KMS-11 (cell line): ENCODE measurements around the gene ARHGEF28.

Experiments used
- H2AFZ ChIP-seq: fragments of 200-600 bp; sonication (generic); 2 replicates; pipeline ENCODE4 v1.6.1; 2016; ENCODE audit warnings: antibody characterized with exemption, mixed run types, low read depth
- H3K27ac ChIP-seq: fragments of 200-600 bp; sonication (generic); 2 replicates; pipeline ENCODE4 v1.6.1; 2016; ENCODE audit warnings: mild to moderate bottlenecking, mixed run types
- H3K27me3 ChIP-seq: fragments of 200-600 bp; sonication (generic); 2 replicates; pipeline ENCODE4 v1.6.1; 2017; ENCODE audit warnings: mild to moderate bottlenecking, low read depth, mixed run types, moderate library complexity; ENCODE audit not compliant: insufficient read depth
- H3K36me3 ChIP-seq: fragments of 200-600 bp; sonication (generic); 2 replicates; pipeline ENCODE4 v1.6.1; 2017; ENCODE audit warnings: mild to moderate bottlenecking, mixed run types; ENCODE audit not compliant: insufficient read depth
- H3K4me1 ChIP-seq: fragments of 200-600 bp; sonication (generic); 2 replicates; pipeline ENCODE4 v1.6.1; 2016; ENCODE audit warnings: mild to moderate bottlenecking, low read depth, mixed run types; ENCODE audit not compliant: poor library complexity, severe bottlenecking
- H3K4me2 ChIP-seq: fragments of 200-600 bp; sonication (generic); 2 replicates; pipeline ENCODE4 v1.7.0; 2016; ENCODE audit warnings: mild to moderate bottlenecking, mixed run types
- H3K4me3 ChIP-seq: fragments of 200-600 bp; sonication (generic); IDR thresholded peaks from 2 replicates; pipeline ENCODE4 v1.6.1; 2017; ENCODE audit warnings: low read depth, low read length, mixed read lengths; ENCODE audit not compliant: insufficient read depth
- H3K79me2 ChIP-seq: fragments of 200-600 bp; sonication (generic); 2 replicates; pipeline ENCODE4 v1.6.1; 2016; ENCODE audit warnings: low read depth, mixed run types; ENCODE audit not compliant: insufficient read depth
- H3K9ac ChIP-seq: fragments of 200-600 bp; sonication (generic); 2 replicates; pipeline ENCODE4 v1.6.1; 2016; ENCODE audit warnings: mild to moderate bottlenecking, mixed run types
- H4K20me1 ChIP-seq: fragments of 200-600 bp; sonication (generic); 2 replicates; pipeline ENCODE4 v1.6.1; 2016; ENCODE audit warnings: mild to moderate bottlenecking, mixed run types; ENCODE audit not compliant: insufficient read depth
- TF ChIP-seq, protein P1 (sequence below): fragments of 200-600 bp; sonication (generic); conservative IDR thresholded peaks from 2 replicates; pipeline ENCODE4 v1.6.1; 2017; ENCODE audit warnings: low read depth, mild to moderate bottlenecking, antibody characterized with exemption, low read length, moderate library complexity, mixed read lengths

ARHGEF28 gene

DNA sequence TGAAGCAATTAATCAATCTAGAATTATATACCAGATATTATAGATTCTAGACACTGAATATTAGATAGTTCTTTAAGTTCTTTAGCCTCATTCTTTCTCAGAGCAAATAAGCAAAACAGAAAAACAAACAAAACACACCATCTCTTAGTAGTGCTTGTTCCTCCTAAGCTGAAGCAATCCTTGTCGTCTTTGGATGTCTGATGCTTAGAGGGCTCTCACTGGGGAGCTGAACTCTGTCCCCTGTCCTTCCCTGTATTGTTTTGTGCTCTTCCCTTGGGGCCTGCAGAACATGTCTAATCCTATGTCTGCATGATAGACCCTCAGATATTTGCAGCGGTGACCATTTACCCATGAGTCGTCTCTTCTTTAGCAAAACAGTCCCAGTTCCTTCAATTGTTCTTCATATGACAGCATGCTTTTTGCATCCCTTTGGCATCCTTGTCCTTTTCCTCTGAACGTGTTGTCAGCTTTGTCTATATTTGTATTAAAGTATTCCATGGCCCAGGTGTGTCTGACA lies 114.3 kb downstream of the ARHGEF28 start:
- H3K4me1 ChIP-seq: no peaks in the 10 kb centered on the region
- H3K27me3 ChIP-seq: no peaks in the 10 kb centered on the region
- H3K27ac ChIP-seq: no peak overlapping the region
- H3K9ac ChIP-seq: no peak overlapping the region
- H3K36me3 ChIP-seq: no peaks in the 10 kb centered on the region
- no peak overlapping the region for H3K4me2 ChIP-seq
- H3K4me3 ChIP-seq: no peak overlapping the region
- H2AFZ ChIP-seq: no peak overlapping the region
- TF ChIP-seq, protein P1, sequence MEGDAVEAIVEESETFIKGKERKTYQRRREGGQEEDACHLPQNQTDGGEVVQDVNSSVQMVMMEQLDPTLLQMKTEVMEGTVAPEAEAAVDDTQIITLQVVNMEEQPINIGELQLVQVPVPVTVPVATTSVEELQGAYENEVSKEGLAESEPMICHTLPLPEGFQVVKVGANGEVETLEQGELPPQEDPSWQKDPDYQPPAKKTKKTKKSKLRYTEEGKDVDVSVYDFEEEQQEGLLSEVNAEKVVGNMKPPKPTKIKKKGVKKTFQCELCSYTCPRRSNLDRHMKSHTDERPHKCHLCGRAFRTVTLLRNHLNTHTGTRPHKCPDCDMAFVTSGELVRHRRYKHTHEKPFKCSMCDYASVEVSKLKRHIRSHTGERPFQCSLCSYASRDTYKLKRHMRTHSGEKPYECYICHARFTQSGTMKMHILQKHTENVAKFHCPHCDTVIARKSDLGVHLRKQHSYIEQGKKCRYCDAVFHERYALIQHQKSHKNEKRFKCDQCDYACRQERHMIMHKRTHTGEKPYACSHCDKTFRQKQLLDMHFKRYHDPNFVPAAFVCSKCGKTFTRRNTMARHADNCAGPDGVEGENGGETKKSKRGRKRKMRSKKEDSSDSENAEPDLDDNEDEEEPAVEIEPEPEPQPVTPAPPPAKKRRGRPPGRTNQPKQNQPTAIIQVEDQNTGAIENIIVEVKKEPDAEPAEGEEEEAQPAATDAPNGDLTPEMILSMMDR: no peak
- no peaks in the 10 kb centered on the region for H4K20me1 ChIP-seq
- H3K79me2 ChIP-seq: no peaks in the 10 kb centered on the region

DNA sequence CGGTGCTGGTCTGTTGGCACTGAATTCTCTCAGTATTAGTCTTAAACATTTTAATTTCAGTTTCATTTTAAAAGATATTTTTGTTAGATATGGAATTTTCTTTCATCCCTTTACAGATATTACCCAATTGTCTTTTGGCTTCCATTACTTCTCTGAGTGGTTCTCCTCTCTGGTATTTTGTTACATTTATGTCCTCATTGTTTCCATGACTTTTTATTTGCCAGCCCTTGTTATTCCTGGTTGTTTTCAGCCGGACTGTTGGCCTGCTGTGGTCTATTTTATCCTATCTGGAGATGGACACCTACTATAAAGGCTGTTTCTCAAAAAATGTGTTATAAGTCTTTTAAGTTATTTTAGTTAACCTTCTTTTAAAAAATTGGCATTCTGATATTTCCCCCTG lies 117.2 kb downstream of the ARHGEF28 start:
- TF ChIP-seq, protein P1: no peak
- no peak overlapping the region for H3K4me3 ChIP-seq
- H3K27ac ChIP-seq: no peak overlapping the region

DNA sequence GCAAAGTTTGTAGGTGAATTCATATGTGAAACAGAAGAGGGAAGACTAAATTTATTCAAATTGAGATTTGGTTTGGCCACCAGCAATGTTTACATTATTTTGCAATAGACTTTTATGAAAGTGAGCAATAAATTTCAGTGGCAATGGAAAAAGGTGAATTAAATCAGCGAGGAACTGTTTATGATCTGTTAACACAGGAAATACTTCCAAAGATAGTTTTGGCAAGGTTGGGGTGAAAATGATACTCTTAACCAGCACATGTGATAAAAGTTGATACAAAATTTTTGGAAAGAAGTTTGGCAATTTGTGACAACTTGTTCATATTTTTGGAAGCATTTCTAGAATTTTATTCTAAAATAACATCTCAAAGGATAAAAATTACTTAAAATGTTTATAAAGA lies 119.8 kb downstream of the ARHGEF28 start:
- Histone ChIP-seq H3K4me3 (no peak overlapping the region), H3K36me3 (no peaks in the 10 kb centered on the region), H3K4me2 (no peak overlapping the region), H3K27ac (no peak overlapping the region), H4K20me1 (no peaks in the 10 kb centered on the region), H2AFZ (no peak overlapping the region), H3K9ac (no peak overlapping the region), H3K27me3 (no peaks in the 10 kb centered on the region), H3K79me2 (no peaks in the 10 kb centered on the region), H3K4me1 (peaks cover 8% of the 10 kb centered on the region)
- TF ChIP-seq, protein P1: no peak

More for the DNA sequence above, 117.2 kb downstream of the ARHGEF28 start:
- Histone ChIP-seq H4K20me1 (no peaks in the 10 kb centered on the region), H3K9ac (no peak overlapping the region), H3K4me1 (no peaks in the 10 kb centered on the region), H3K4me2 (no peak overlapping the region), H3K36me3 (no peaks in the 10 kb centered on the region), H3K27me3 (no peaks in the 10 kb centered on the region), H3K79me2 (no peaks in the 10 kb centered on the region), H2AFZ (no peak overlapping the region)

DNA sequence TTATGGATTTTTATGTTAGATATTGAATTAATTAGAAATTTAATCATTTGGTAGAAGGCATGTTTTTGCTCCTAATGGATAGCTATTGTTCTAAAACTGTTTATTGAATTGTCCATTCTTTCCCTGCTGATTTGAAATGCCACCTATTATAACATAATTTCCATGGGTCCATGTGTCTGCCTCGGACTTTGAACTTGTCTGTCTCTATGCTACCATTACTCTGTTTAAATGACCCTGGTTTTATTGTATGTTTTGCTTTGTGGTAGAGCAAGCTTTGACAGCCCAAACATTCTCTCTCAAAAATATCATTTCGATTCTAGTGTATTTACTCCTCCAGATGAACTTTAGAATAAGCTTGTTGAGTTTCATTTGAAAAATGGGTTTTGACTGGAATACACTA lies 120.6 kb downstream of the ARHGEF28 start:
- H3K36me3 ChIP-seq: no peaks in the 10 kb centered on the region
- no peaks in the 10 kb centered on the region for H3K79me2 ChIP-seq
- H4K20me1 ChIP-seq: no peaks in the 10 kb centered on the region
- H2AFZ ChIP-seq: no peak overlapping the region
- no peak overlapping the region for H3K4me3 ChIP-seq
- H3K9ac ChIP-seq: no peak overlapping the region
- H3K27ac ChIP-seq: no peak overlapping the region
- TF ChIP-seq, protein P1: no peak
- H3K4me1 ChIP-seq: peaks cover 14% of the 10 kb centered on the region
- no peaks in the 10 kb centered on the region for H3K27me3 ChIP-seq
- no peak overlapping the region for H3K4me2 ChIP-seq
